ENCODE results near the gene NCKAP1. TPM values are rescaled to one million over a fixed set of nuclear protein-coding genes. Genes with fewer than 3 reads are reported as not detected.

The NCKAP1 gene
- polyA plus RNA-seq, 1 experiment = 58.0 TPM

DNA sequence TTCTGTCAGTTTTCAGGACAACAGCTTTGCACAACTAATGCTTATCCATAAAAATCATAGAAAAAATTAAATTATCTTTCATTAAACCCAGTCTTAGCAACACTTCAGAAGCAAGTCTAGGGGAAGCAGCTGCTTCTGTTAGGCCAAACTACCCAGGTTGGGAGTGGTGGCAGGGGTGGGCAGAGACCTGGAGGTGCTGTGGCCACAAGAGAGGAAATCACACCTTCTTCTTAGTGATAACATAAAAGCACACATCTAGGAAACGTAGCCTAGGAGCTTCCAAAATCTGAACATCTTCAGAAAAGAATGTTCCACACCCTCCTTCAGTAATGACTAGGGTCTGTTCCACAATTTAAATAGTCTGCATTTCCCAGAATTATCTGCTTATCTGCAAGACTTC, 139.5 kb downstream of the NCKAP1 start:
- no peak for DNase-seq (ENCODE audit: low read depth)
- no peaks in the 10 kb centered on the region for H3K36me3 ChIP-seq (ENCODE audit: control insufficient read depth, insufficient read depth, low read length)
- H3K4me3 ChIP-seq (ENCODE audit: low read depth, low read length) = no peak overlapping the region
- CTCF ChIA-PET = no interaction called here
- POLR2A ChIA-PET = no interaction called here
- H3K27me3 ChIP-seq (ENCODE audit: control insufficient read depth, insufficient read depth, low read length) = no peaks in the 10 kb centered on the region
- TF ChIP-seq, protein P1, sequence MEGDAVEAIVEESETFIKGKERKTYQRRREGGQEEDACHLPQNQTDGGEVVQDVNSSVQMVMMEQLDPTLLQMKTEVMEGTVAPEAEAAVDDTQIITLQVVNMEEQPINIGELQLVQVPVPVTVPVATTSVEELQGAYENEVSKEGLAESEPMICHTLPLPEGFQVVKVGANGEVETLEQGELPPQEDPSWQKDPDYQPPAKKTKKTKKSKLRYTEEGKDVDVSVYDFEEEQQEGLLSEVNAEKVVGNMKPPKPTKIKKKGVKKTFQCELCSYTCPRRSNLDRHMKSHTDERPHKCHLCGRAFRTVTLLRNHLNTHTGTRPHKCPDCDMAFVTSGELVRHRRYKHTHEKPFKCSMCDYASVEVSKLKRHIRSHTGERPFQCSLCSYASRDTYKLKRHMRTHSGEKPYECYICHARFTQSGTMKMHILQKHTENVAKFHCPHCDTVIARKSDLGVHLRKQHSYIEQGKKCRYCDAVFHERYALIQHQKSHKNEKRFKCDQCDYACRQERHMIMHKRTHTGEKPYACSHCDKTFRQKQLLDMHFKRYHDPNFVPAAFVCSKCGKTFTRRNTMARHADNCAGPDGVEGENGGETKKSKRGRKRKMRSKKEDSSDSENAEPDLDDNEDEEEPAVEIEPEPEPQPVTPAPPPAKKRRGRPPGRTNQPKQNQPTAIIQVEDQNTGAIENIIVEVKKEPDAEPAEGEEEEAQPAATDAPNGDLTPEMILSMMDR (IDR thresholded peaks at IDR 0.05; ENCODE audit: insufficient read depth, low read depth, low read length) = no peak

- CTCF ChIA-PET = no interaction called here
- TF ChIP-seq, protein P1 (IDR thresholded peaks at IDR 0.05; ENCODE audit: insufficient read depth, low read depth, low read length) = no peak
- Histone ChIP-seq H3K36me3 (ENCODE audit: control insufficient read depth, insufficient read depth, low read length) (no peaks in the 10 kb centered on the region), H3K4me3 (ENCODE audit: low read depth, low read length) (no peak overlapping the region), H3K27me3 (ENCODE audit: control insufficient read depth, insufficient read depth, low read length) (no peaks in the 10 kb centered on the region)
- DNase-seq (ENCODE audit: low read depth) = no peak
- POLR2A ChIA-PET = no interaction called here
Observed at GRCh38 chr2:182897137-182897536, 141.1 kb downstream of the NCKAP1 start.

DNA sequence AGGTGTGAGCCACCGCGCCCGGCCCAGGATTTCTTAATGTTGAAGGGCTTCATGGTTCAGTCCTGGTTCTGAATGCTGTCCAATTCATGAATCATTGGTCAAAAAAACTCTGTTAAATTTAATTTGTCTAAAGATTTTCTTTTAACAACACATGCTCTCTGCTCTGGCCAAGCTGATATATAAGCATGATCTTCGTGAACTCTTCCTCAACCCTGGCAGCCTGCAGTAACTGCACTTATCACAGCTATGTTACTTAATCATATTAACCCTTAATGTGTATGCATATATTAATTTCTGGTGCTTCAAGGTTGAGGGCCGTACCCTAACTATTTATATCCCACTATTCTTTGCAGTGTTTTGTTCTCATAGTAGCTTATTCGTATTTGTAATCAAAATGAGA, 142.5 kb downstream of the NCKAP1 start:
- TF ChIP-seq, protein P1 (IDR thresholded peaks at IDR 0.05; ENCODE audit: insufficient read depth, low read depth, low read length) = no peak
- Histone ChIP-seq H3K36me3 (ENCODE audit: control insufficient read depth, insufficient read depth, low read length) (no peaks in the 10 kb centered on the region), H3K4me3 (ENCODE audit: low read depth, low read length) (no peak overlapping the region), H3K27me3 (ENCODE audit: control insufficient read depth, insufficient read depth, low read length) (no peaks in the 10 kb centered on the region)
- ChIA-PET CTCF (no interaction called here), POLR2A (no interaction called here)
- no peak for DNase-seq (ENCODE audit: low read depth)

DNA sequence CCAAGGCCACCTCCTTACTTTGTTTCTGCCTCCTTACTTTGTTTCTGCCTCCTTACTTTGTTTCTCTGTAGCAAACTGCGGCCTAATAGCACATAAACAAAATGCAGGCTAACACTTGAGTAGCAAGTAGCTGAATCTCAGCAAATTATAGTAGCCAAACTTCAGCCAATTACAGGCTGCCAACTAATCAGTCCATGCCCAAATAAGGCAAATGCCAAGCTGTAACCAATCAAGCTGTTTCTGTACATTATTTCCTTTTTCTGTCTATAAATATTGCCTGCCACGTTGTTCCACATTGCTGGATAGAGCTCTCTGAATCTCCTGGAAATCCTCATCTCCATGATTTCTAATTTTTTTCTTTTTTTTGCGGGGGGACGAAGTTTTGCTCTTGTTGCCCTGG, 143.1 kb downstream of the NCKAP1 start:
- H3K27me3 ChIP-seq (ENCODE audit: control insufficient read depth, insufficient read depth, low read length) = no peaks in the 10 kb centered on the region
- TF ChIP-seq, protein P1 (IDR thresholded peaks at IDR 0.05; ENCODE audit: insufficient read depth, low read depth, low read length) = no peak
- DNase-seq (ENCODE audit: low read depth) = no peak
- no peak overlapping the region for H3K4me3 ChIP-seq (ENCODE audit: low read depth, low read length)
- CTCF ChIA-PET = no interaction called here
- no peaks in the 10 kb centered on the region for H3K36me3 ChIP-seq (ENCODE audit: control insufficient read depth, insufficient read depth, low read length)
- POLR2A ChIA-PET = no interaction called here

DNA sequence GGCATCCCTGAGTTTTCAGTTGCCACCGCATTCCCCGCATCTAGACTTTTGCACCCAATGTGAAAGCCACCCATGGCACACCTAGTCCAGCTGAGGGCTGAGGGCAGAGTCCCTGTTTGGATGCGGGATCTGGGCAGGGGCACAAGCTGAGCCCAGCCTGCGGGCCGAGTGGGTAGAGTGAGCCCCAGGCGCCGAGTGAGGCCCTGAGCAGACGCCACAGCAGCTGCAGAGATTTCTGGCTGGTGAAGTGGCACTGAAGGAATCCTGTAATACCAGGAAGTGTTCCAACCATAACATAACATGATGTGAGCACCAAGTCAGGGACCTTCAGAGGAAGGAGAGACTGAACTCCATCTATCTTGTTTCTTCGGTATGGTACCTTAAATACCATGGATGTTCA, 144.1 kb downstream of the NCKAP1 start:
- Histone ChIP-seq H3K4me3 (ENCODE audit: low read depth, low read length) (no peak overlapping the region), H3K27me3 (ENCODE audit: control insufficient read depth, insufficient read depth, low read length) (no peaks in the 10 kb centered on the region), H3K36me3 (ENCODE audit: control insufficient read depth, insufficient read depth, low read length) (no peaks in the 10 kb centered on the region)
- TF ChIP-seq, protein P1 (IDR thresholded peaks at IDR 0.05; ENCODE audit: insufficient read depth, low read depth, low read length) = no peak
- ChIA-PET POLR2A (no interaction called here), CTCF (no interaction called here)
- DNase-seq (ENCODE audit: low read depth) = no peak

Data from BJ (cell line).